K562 (cell line): ENCODE data around the gene CDK5RAP3. TPM values are rescaled to one million over a fixed set of nuclear protein-coding genes. Genes with fewer than 3 reads are reported as not detected.

Experiments
- FOXA3 ChIP-seq, 2 experiments: fragments of 450-650 bp in 1 of 2; sonication (generic) in 1 of 2; formaldehyde crosslinking; IDR thresholded peaks in 1 of 2; conservative IDR thresholded peaks in 1 of 2; 2 replicates each; pipeline versions ENCODE4 v1.4.0 to v1.8.0; 2020 to 2022; ENCODE audit warnings: mild to moderate bottlenecking in 2 of 2, missing genetic modification reagents in 1 of 2
- NCOA2 ChIP-seq, 2 experiments: fragments of 450-650 bp; IDR thresholded peaks; 2 replicates each; pipeline ENCODE4 v1.6.1; 2018; ENCODE audit warnings: mild to moderate bottlenecking in 2 of 2, moderate library complexity in 1 of 2; ENCODE audit not compliant: partially characterized antibody in 2 of 2
- SETDB1 ChIP-seq: IDR thresholded peaks from one replicate; pipeline ENCODE4 v1.6.1; 2012; ENCODE audit warnings: low read length, control low read depth, inconsistent platforms
- ZNF239 ChIP-seq: fragments of 250-450 bp; sonication (Bioruptor Pico); IDR thresholded peaks from 2 replicates; pipeline ENCODE4 v1.4.0; 2020; ENCODE audit warnings: mild to moderate bottlenecking
- polyA plus RNA-seq, 8 experiments: library from polyadenylated mRNA; depleted of rRNA in 4 of 8; stranded (reverse) in 5 of 8; unstranded in 3 of 8; fragments of >200 nt; fragmentation: Nextera tagmentation in 2 of 8; fragmentation: Illumina TruSeq in 1 of 8; extraction: Ambion mirVana in 2 of 8; extraction: Trizol in 1 of 8; gene quantifications; 2 replicates each; pipeline versions ENCODE4 v1.2.1 to v1.2.3, GENCODE V29; 2011 to 2014; ENCODE audit warnings: inconsistent platforms in 1 of 8, missing spikeins in 1 of 8
- total RNA-seq, 7 experiments: library from RNA; depleted of rRNA in 6 of 7; stranded (reverse); fragments of >200 nt in 6 of 7; fragmentation: Illumina TruSeq in 2 of 7; extraction: Trizol in 2 of 7; gene quantifications; 2 replicates each; pipeline versions ENCODE4 v1.2.1 to v1.2.3, GENCODE V29; 2011 to 2021; ENCODE audit warnings: low replicate concordance in 1 of 7
- TF ChIP-seq, protein P1 (sequence below): fragments of 450-650 bp; IDR thresholded peaks from 2 replicates; pipeline ENCODE4 v1.6.1; 2016; ENCODE audit warnings: low read depth
- TF ChIP-seq, protein P2 (sequence below): fragments of 450-650 bp; formaldehyde crosslinking; IDR thresholded peaks from 2 replicates; pipeline ENCODE4 v1.4.0; 2022; ENCODE audit warnings: missing genetic modification characterization
- TF ChIP-seq, protein P3 (sequence below): fragments of 450-650 bp; formaldehyde crosslinking; IDR thresholded peaks from 2 replicates; pipeline ENCODE4 v1.4.0; 2020; ENCODE audit warnings: mild to moderate bottlenecking
- TF ChIP-seq, protein P4 (sequence below): sonication (generic); formaldehyde crosslinking; IDR thresholded peaks from 2 replicates; pipeline ENCODE4 v1.9.0; 2022; ENCODE audit warnings: mild to moderate bottlenecking, missing genetic modification reagents

CDK5RAP3 gene
- total and polyA plus RNA-seq, 9 of the 15 experiments (the other 6 are each of a cell fraction or from before 2014, with no cell fraction given) = 44.2 to 202 (median 91.5) TPM

DNA sequence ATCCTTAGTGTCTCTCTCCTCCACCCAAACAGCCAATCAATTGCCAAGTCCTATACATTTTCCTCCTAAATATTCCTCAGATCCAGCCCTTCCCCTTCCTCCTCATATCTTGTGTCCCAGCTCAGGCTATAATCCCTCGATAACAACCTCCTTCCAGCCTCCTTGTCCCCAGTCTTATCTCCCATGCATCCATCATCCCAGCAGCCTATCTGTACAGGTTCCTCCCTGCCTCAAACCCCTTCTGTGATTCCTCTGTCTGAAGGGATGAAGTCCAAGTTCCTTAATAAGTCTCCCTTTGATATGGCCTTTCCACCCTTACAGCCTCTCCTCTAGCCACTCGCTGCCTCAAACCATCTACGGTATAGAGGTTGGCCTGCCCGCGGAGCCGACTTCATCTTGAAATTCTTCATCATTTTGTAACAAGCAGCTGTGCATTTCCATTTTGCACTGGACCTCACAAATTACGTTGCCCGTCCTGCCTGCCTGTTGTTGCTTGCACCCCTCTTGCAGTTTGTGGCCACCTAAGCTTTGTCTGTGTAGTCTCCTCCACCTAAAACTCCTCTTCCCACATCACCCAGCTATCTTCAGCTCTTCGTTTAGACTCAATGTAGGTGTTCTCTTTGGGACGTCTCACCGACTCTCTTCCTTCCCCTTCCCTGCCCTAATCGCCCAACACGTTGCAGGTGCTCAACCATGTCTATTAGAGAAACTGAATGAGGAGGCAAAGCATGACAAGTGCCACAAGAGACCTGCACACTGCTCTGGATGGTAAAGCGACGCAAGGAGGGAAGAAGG, 786 bp upstream of the CDK5RAP3 start (continued):
- TF ChIP-seq, protein P1, sequence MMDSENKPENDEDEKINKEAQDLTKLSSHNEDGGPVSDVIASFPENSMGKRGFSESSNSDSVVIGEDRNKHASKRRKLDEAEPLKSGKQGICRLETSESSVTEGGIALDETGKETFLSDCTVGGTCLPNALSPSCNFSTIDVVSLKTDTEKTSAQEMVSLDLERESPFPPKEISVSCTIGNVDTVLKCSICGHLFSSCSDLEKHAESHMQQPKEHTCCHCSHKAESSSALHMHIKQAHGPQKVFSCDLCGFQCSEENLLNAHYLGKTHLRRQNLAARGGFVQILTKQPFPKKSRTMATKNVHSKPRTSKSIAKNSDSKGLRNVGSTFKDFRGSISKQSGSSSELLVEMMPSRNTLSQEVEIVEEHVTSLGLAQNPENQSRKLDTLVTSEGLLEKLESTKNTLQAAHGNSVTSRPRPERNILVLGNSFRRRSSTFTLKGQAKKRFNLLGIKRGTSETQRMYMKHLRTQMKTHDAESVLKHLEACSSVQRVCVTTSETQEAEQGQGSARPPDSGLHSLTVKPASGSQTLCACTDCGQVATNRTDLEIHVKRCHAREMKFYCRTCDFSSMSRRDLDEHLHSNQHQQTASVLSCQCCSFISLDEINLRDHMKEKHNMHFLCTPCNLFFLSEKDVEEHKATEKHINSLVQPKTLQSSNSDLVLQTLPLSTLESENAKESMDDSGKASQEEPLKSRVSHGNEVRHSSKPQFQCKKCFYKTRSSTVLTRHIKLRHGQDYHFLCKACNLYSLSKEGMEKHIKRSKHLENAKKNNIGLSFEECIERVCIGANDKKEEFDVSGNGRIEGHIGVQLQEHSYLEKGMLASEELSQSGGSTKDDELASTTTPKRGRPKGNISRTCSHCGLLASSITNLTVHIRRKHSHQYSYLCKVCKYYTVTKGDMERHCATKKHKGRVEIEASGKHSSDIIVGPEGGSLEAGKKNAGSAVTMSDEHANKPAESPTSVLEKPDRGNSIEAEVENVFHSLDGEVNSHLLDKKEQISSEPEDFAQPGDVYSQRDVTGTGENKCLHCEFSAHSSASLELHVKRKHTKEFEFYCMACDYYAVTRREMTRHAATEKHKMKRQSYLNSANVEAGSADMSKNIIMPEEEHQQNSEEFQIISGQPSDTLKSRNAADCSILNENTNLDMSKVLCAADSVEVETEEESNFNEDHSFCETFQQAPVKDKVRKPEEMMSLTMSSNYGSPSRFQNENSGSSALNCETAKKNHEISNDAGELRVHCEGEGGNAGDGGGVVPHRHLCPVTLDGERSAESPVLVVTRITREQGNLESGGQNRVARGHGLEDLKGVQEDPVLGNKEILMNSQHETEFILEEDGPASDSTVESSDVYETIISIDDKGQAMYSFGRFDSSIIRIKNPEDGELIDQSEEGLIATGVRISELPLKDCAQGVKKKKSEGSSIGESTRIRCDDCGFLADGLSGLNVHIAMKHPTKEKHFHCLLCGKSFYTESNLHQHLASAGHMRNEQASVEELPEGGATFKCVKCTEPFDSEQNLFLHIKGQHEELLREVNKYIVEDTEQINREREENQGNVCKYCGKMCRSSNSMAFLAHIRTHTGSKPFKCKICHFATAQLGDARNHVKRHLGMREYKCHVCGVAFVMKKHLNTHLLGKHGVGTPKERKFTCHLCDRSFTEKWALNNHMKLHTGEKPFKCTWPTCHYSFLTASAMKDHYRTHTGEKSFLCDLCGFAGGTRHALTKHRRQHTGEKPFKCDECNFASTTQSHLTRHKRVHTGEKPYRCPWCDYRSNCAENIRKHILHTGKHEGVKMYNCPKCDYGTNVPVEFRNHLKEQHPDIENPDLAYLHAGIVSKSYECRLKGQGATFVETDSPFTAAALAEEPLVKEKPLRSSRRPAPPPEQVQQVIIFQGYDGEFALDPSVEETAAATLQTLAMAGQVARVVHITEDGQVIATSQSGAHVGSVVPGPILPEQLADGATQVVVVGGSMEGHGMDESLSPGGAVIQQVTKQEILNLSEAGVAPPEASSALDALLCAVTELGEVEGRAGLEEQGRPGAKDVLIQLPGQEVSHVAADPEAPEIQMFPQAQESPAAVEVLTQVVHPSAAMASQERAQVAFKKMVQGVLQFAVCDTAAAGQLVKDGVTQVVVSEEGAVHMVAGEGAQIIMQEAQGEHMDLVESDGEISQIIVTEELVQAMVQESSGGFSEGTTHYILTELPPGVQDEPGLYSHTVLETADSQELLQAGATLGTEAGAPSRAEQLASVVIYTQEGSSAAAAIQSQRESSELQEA = no peak
- TF ChIP-seq FOXA3 (CRISPR knock-in tag; conservative IDR thresholded peaks at IDR 0.05 in 1 of 2, IDR thresholded peaks at IDR 0.05 in 1 of 2) (no peak), ZNF239 (CRISPR knock-in tag) (no peak), NCOA2 (IDR thresholded peaks at IDR 0.05; ENCODE audit: partially characterized antibody in 2 of 2) (no peak), SETDB1 (no peak)
- TF ChIP-seq, protein P2, sequence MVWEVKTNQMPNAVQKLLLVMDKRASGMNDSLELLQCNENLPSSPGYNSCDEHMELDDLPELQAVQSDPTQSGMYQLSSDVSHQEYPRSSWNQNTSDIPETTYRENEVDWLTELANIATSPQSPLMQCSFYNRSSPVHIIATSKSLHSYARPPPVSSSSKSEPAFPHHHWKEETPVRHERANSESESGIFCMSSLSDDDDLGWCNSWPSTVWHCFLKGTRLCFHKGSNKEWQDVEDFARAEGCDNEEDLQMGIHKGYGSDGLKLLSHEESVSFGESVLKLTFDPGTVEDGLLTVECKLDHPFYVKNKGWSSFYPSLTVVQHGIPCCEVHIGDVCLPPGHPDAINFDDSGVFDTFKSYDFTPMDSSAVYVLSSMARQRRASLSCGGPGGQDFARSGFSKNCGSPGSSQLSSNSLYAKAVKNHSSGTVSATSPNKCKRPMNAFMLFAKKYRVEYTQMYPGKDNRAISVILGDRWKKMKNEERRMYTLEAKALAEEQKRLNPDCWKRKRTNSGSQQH (CRISPR knock-in tag) = 0 out of 2 replicates have a peak, but pooled peaks have one; percentile 27
- TF ChIP-seq, protein P3, sequence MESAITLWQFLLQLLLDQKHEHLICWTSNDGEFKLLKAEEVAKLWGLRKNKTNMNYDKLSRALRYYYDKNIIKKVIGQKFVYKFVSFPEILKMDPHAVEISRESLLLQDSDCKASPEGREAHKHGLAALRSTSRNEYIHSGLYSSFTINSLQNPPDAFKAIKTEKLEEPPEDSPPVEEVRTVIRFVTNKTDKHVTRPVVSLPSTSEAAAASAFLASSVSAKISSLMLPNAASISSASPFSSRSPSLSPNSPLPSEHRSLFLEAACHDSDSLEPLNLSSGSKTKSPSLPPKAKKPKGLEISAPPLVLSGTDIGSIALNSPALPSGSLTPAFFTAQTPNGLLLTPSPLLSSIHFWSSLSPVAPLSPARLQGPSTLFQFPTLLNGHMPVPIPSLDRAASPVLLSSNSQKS = no peak
- TF ChIP-seq, protein P4, sequence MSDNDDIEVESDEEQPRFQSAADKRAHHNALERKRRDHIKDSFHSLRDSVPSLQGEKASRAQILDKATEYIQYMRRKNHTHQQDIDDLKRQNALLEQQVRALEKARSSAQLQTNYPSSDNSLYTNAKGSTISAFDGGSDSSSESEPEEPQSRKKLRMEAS (CRISPR knock-in tag) = no peak
